ENCODE measurements around the gene LINGO3. TPM values are rescaled to one million over a fixed set of nuclear protein-coding genes. Genes with fewer than 3 reads are reported as not detected.

LINGO3 gene
- total RNA-seq, 2 donors from 2014 or later, result 0.20 to 1.0 TPM

- 69 to 70% methylated on average over 9 to 33 of the region's 33 CpGs for WGBS, 2 experiments (ENCODE audit: insufficient coverage in 1 of 2, insufficient read length in 1 of 2)
- TF ChIP-seq, protein P1, sequence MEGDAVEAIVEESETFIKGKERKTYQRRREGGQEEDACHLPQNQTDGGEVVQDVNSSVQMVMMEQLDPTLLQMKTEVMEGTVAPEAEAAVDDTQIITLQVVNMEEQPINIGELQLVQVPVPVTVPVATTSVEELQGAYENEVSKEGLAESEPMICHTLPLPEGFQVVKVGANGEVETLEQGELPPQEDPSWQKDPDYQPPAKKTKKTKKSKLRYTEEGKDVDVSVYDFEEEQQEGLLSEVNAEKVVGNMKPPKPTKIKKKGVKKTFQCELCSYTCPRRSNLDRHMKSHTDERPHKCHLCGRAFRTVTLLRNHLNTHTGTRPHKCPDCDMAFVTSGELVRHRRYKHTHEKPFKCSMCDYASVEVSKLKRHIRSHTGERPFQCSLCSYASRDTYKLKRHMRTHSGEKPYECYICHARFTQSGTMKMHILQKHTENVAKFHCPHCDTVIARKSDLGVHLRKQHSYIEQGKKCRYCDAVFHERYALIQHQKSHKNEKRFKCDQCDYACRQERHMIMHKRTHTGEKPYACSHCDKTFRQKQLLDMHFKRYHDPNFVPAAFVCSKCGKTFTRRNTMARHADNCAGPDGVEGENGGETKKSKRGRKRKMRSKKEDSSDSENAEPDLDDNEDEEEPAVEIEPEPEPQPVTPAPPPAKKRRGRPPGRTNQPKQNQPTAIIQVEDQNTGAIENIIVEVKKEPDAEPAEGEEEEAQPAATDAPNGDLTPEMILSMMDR (conservative IDR thresholded peaks at IDR 0.05), result no peak
- Mint-ChIP-seq H3K27ac (no peak overlapping the region), H3K4me1 (peaks cover 2% of the 10 kb centered on the region), H3K4me3 (peak overlapping the region; percentile 8), H3K9me3 (peaks cover 2% of the 10 kb centered on the region), H3K27me3 (ENCODE audit: insufficient read depth) (peaks cover 52% of the 10 kb centered on the region), H3K36me3 (ENCODE audit: low read depth) (peaks cover 1% of the 10 kb centered on the region)
- H3K9ac ChIP-seq (ENCODE audit: extremely low read depth, low read length, poor library complexity, severe bottlenecking), result no peak overlapping the region
- H3K27ac ChIP-seq (ENCODE audit: low read depth, low read length), result no peak overlapping the region
- DNase-seq, result no peak
- no peaks in the 10 kb centered on the region for H3K9me3 ChIP-seq (ENCODE audit: control insufficient read depth, low read length)
- H3K4me3 ChIP-seq (ENCODE audit: low read length), result no peak overlapping the region
- no peaks in the 10 kb centered on the region for H3K36me3 ChIP-seq (ENCODE audit: control insufficient read depth, insufficient read depth, low read length)
- peaks cover 21% of the 10 kb centered on the region for H3K27me3 ChIP-seq (ENCODE audit: control insufficient read depth, insufficient read depth, low read length, poor library complexity, severe bottlenecking)
- no peaks in the 10 kb centered on the region for H3K4me1 ChIP-seq (ENCODE audit: control insufficient read depth, insufficient read depth, low read length)
Measured at GRCh38 chr19:2307518-2308012, 389 bp downstream of the LINGO3 start.

DNA sequence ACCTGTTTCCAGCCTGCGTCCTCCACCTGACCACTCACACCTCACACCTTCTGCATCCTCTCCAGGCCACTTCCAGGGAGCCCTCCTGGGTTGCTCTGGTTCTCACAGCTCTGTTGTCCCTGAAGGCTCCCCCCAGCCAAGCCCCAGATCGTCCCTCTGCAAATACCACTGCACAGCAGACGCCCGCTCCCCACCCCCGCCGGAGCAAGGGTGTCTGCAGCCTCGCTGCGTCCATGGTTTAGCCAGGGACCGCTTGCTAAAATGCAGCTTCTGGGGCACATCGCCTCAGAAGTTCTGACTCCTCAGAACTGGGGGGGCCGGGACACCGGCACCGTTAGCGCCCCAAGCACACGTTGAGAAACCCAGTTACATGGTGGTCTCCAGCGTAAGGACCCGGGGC is 983 bp downstream of the LINGO3 start:
- Mint-ChIP-seq H3K4me1 (peaks cover 2% of the 10 kb centered on the region), H3K27me3 (ENCODE audit: insufficient read depth) (peaks cover 50% of the 10 kb centered on the region), H3K36me3 (ENCODE audit: low read depth) (peaks cover 1% of the 10 kb centered on the region), H3K4me3 (no peak overlapping the region), H3K9me3 (peaks cover 2% of the 10 kb centered on the region), H3K27ac (no peak overlapping the region)
- no peak overlapping the region for H3K4me3 ChIP-seq (ENCODE audit: low read length)
- TF ChIP-seq, protein P1 (conservative IDR thresholded peaks at IDR 0.05), result no peak
- WGBS, 2 experiments (ENCODE audit: insufficient coverage in 1 of 2, insufficient read length in 1 of 2), result 87 to 90% methylated on average over 16 to 17 of the region's 17 CpGs
- H3K4me1 ChIP-seq (ENCODE audit: control insufficient read depth, insufficient read depth, low read length), result no peaks in the 10 kb centered on the region
- H3K9me3 ChIP-seq (ENCODE audit: control insufficient read depth, low read length), result no peaks in the 10 kb centered on the region
- no peak for DNase-seq
- H3K9ac ChIP-seq (ENCODE audit: extremely low read depth, low read length, poor library complexity, severe bottlenecking), result no peak overlapping the region
- H3K27ac ChIP-seq (ENCODE audit: low read depth, low read length), result no peak overlapping the region
- no peaks in the 10 kb centered on the region for H3K36me3 ChIP-seq (ENCODE audit: control insufficient read depth, insufficient read depth, low read length)
- peaks cover 21% of the 10 kb centered on the region for H3K27me3 ChIP-seq (ENCODE audit: control insufficient read depth, insufficient read depth, low read length, poor library complexity, severe bottlenecking)

DNA sequence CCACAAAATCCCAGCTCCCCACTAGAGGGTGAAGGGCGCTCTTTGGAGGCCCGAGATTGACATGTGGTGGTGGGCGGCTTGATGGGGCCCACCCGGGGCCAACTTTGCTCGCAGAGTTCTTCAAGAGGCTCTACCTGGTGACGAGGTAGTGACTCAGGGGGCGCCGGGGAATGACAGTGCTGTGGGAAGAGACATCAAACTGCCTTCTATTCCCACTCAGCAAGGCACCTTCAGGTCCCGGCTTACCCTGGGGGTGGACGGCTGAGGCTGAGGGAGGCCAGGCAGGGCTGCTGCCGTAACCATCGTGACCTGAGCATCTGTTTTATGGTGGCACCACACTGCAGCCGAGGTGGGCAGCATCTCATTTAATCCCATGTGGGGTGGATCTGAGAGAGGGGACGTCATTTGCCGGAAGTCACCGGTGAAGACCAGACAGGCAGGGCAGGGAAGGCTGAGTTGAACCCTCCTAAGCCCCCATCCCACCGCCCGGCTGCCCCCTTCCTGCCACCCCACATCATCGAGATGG is 1.6 kb downstream of the LINGO3 start:
- Mint-ChIP-seq H3K9me3 (peaks cover 2% of the 10 kb centered on the region), H3K4me3 (no peak overlapping the region), H3K36me3 (ENCODE audit: low read depth) (peaks cover 1% of the 10 kb centered on the region), H3K4me1 (peaks cover 2% of the 10 kb centered on the region), H3K27me3 (ENCODE audit: insufficient read depth) (peaks cover 52% of the 10 kb centered on the region), H3K27ac (no peak overlapping the region)
- DNase-seq, result no peak
- no peaks in the 10 kb centered on the region for H3K36me3 ChIP-seq (ENCODE audit: control insufficient read depth, insufficient read depth, low read length)
- no peak overlapping the region for H3K27ac ChIP-seq (ENCODE audit: low read depth, low read length)
- H3K4me3 ChIP-seq (ENCODE audit: low read length), result no peak overlapping the region
- no peak overlapping the region for H3K9ac ChIP-seq (ENCODE audit: extremely low read depth, low read length, poor library complexity, severe bottlenecking)
- 85 to 92% methylated on average over 18 to 19 of the region's 19 CpGs for WGBS, 2 experiments (ENCODE audit: insufficient coverage in 1 of 2, insufficient read length in 1 of 2)
- H3K9me3 ChIP-seq (ENCODE audit: control insufficient read depth, low read length), result no peaks in the 10 kb centered on the region
- TF ChIP-seq, protein P1 (conservative IDR thresholded peaks at IDR 0.05), result no peak
- H3K4me1 ChIP-seq (ENCODE audit: control insufficient read depth, insufficient read depth, low read length), result no peaks in the 10 kb centered on the region
- peaks cover 21% of the 10 kb centered on the region for H3K27me3 ChIP-seq (ENCODE audit: control insufficient read depth, insufficient read depth, low read length, poor library complexity, severe bottlenecking)
